HL-60/S4 treated with phorbol 12-myristate 13-acetate at 8.2 ng/mL for 4 days and 3 days (cell line): ENCODE data around the gene ARMC3.
"Not testable (repeated sequence)": the region's sequence is repeated elsewhere in the genome, so short reads cannot be mapped to it uniquely, and the experiment has no call there.

Experiments used
- in situ Hi-C: fragments of 300-500 bp; cut with MboI; formaldehyde crosslinking; loops from 2 replicates; pipeline ENCODE4 v1.15.0; 2022; ENCODE audit warnings: low sequenced_read_pairs

Gene ARMC3

DNA sequence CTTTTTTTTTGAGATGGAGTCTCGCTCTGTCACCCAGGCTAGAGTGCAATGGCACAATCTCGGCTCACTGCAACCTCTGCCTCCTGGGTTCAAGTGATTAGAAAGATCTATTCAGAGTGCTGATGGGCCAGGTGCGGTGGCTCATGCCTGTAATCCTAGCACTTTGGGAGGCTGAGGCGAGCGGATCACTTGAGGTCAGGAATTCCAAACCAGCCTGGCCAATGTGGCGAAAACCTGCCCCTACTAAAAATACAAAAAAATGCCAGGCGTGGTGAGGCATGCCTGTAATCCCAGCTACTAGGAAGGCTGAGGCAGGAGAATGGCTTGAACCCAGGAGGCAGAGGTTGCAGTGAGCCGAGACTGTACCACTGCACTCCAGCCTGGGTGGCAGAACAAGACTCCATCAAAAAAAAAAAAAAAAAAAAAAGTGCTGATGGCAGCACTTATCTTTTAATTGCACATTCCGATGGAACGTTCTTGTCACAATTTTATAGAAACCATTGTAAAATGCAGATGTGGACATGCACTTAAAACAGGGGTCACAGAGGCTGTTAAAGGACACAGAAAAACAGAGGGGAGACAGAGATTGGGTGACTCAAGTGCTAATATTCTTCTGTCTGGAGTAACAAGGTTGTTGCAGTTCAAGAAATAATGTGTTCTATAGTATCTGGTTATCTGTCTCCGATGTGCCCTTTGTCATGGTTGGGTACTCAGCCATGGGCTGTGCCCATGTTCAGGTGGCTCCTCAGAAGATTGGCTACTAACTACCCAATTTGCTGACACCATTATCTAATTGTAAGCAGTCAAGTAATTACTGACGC is 142.4 kb downstream of the ARMC3 start:
- in situ Hi-C loops: not testable (repeated sequence)

DNA sequence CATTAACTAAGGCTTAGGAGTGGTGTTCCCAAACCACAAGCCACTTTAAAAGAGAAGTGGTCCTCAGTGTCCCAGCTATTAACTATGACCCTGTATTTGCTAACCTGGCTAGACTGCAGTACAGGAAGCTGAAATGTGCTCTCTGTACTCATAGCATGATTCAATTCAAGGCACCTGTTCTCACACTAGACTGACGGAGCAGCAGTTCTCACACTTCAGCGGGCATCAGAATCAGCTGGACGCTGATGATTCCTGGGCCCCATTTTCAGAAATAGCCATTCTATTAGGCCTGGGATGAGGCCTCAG is 143.0 kb downstream of the ARMC3 start:
- in situ Hi-C loops: no loop called here

- in situ Hi-C loops: not testable (repeated sequence)
Observed at GRCh38 chr10:23072593-23072992, 144.7 kb downstream of the ARMC3 start.

- in situ Hi-C loops: no loop called here
Observed at GRCh38 chr10:23073527-23073926, 145.7 kb downstream of the ARMC3 start.

GRCh38 chr10:23075672-23076071 is 147.8 kb downstream of the ARMC3 start:
- in situ Hi-C loops: no loop called here

GRCh38 chr10:23078114-23078513 is 150.3 kb downstream of the ARMC3 start:
- in situ Hi-C loops: no loop called here

DNA sequence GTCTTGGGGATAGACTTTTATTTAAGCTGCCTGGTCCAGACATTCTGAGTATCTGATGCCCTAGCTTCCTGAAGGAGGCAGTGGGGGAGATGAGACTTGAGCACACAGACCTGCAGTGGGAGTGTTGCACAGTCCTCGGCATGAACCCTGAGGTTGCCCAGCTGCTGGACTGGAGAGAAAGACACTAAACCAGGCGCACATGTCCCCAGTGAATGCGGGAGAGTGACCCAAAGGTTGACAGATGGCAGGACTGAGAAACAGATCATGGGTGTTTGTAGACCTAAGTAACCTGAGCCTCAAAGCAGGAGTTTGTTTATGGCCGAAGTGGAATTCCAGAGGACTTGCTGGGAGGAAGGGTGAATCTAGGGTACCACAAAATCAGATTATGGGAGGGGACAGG is 151.8 kb downstream of the ARMC3 start:
- in situ Hi-C loops: no loop called here

GRCh38 chr10:23080262-23080661 is 152.4 kb downstream of the ARMC3 start:
- in situ Hi-C loops: no loop called here

DNA sequence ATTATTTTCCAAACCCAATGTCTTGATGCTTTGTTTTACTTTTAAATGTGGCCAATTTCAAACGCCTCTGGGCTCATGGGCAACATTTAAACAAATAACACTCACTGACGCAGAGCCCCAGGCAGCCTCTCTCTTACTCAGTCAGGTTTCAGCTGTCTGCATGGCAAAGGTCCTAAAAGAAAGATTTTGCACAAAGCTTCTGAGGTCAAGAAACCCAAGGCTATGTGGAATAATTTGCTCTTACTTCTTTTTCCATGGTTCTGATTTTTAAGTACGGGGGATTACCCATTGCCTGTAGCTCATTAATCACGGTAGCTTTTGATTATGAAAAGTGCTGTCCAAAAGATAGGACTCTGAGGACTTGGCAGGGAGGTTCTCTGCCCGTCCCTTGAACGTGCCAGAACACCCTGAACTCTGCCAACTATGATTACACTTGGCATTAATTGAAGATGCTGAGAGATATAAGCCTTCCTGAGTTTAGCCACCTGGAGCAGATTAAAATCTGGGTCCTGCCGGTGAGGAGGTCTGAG is 153.4 kb downstream of the ARMC3 start:
- in situ Hi-C loops: no loop called here

- in situ Hi-C loops: no loop called here
Observed at GRCh38 chr10:23081891-23082290, 154.0 kb downstream of the ARMC3 start.
